CD14-positive monocyte (primary cell): ENCODE measurements around the gene ZC3H13. TPM values are rescaled to one million over a fixed set of nuclear protein-coding genes. Genes with fewer than 3 reads are reported as not detected.
A peak's percentile ranks its signal among the peaks of the same experiment; 100 is the strongest.

Source experiments
- DNase-seq, 3 donors: peaks; one replicate each; pipeline ENCODE4 v3.0.0-alpha.2; 2011 to 2022
- H2AFZ ChIP-seq: 2 replicates; pipeline ENCODE4 v1.6.0; 2012; ENCODE audit warnings: mild to moderate bottlenecking, low read depth, low read length, inconsistent platforms; ENCODE audit not compliant: insufficient read depth, poor library complexity, severe bottlenecking
- H3K27ac ChIP-seq, 2 donors: 1 replicate in 1 of 2; 2 replicates in 1 of 2; pipeline ENCODE4 v1.5.1; 2012 to 2013; ENCODE audit warnings: low read length in 2 of 2, control low read depth in 1 of 2, inconsistent platforms in 1 of 2, low read depth in 1 of 2, mild to moderate bottlenecking in 1 of 2
- H3K27me3 ChIP-seq, 2 donors: one replicate each; pipeline versions ENCODE4 v1.6.0 to v1.6.1; 2011 to 2013; ENCODE audit warnings: low read length in 2 of 2; ENCODE audit not compliant: control insufficient read depth in 2 of 2, insufficient read depth in 2 of 2
- H3K36me3 ChIP-seq, 2 donors: replicated peaks in 1 of 2; 1 replicate in 1 of 2; 2 replicates in 1 of 2; pipeline versions ENCODE4 v1.5.1 to v1.6.1; 2012 to 2013; ENCODE audit warnings: low read length in 2 of 2, control low read depth in 1 of 2, inconsistent platforms in 1 of 2, mild to moderate bottlenecking in 1 of 2; ENCODE audit not compliant: insufficient read depth in 2 of 2, control insufficient read depth in 1 of 2
- H3K4me1 ChIP-seq, 2 donors: 1 replicate in 1 of 2; 2 replicates in 1 of 2; pipeline versions ENCODE4 v1.5.1 to v1.6.1; 2012 to 2013; ENCODE audit warnings: low read length in 2 of 2, control low read depth in 1 of 2, inconsistent platforms in 1 of 2, mild to moderate bottlenecking in 1 of 2, moderate library complexity in 1 of 2; ENCODE audit not compliant: insufficient read depth in 2 of 2, control insufficient read depth in 1 of 2
- H3K4me2 ChIP-seq: replicated peaks from 2 replicates; pipeline ENCODE3; 2012; ENCODE audit warnings: low read length, moderate library complexity, mild to moderate bottlenecking; ENCODE audit not compliant: poor library complexity, severe bottlenecking; ENCODE audit errors: extremely low read depth
- H3K4me3 ChIP-seq, 3 experiments: fragments of 200-600 bp in 1 of 3; sonication (generic) in 1 of 3; replicated peaks in 1 of 3; 1 replicate in 2 of 3; 2 replicates in 1 of 3; pipeline ENCODE4 v1.5.1; 2011 to 2013; ENCODE audit warnings: low read length in 3 of 3, mild to moderate bottlenecking in 3 of 3, control low read depth in 2 of 3, low read depth in 2 of 3, inconsistent platforms in 1 of 3, moderate library complexity in 1 of 3
- H3K79me2 ChIP-seq: 2 replicates; pipeline ENCODE4 v1.6.0; 2012; ENCODE audit warnings: mild to moderate bottlenecking, control low read depth, inconsistent platforms, low read length, moderate library complexity; ENCODE audit not compliant: insufficient read depth
- H3K9ac ChIP-seq: 2 replicates; pipeline ENCODE4 v1.6.0; 2017; ENCODE audit warnings: low read length, mild to moderate bottlenecking; ENCODE audit not compliant: insufficient read depth, poor library complexity, severe bottlenecking
- H3K9me3 ChIP-seq, 2 donors: replicated peaks in 1 of 2; 1 replicate in 1 of 2; 2 replicates in 1 of 2; pipeline versions ENCODE4 v1.5.1 to v1.6.1; 2012 to 2013; ENCODE audit warnings: low read length in 2 of 2, control low read depth in 1 of 2; ENCODE audit not compliant: control insufficient read depth in 1 of 2, insufficient read depth in 1 of 2
- H4K20me1 ChIP-seq: 2 replicates; pipeline ENCODE4 v1.6.0; 2012; ENCODE audit warnings: mild to moderate bottlenecking, low read length, control low read depth, moderate library complexity; ENCODE audit not compliant: insufficient read depth
- H3K27ac Mint-ChIP-seq, 7 donors: one replicate each; pipeline ENCODE4 v1.8.0; 2020; ENCODE audit warnings: mild to moderate bottlenecking in 7 of 7, mixed read lengths in 7 of 7, moderate library complexity in 6 of 7, inconsistent platforms in 2 of 7
- H3K27me3 Mint-ChIP-seq, 3 donors: one replicate each; pipeline ENCODE4 v1.8.0; 2021 to 2022; ENCODE audit warnings: low read depth in 3 of 3, mild to moderate bottlenecking in 3 of 3, mixed read lengths in 3 of 3, moderate library complexity in 3 of 3, inconsistent platforms in 1 of 3
- H3K36me3 Mint-ChIP-seq, 2 donors: one replicate each; pipeline ENCODE4 v1.8.0; 2020; ENCODE audit warnings: mixed read lengths in 2 of 2, inconsistent platforms in 1 of 2, mild to moderate bottlenecking in 1 of 2
- H3K4me1 Mint-ChIP-seq: one replicate; pipeline ENCODE4 v1.8.0; 2020; ENCODE audit warnings: mild to moderate bottlenecking, mixed read lengths
- H3K4me3 Mint-ChIP-seq, 2 donors: one replicate each; pipeline ENCODE4 v1.8.0; 2020; ENCODE audit warnings: mild to moderate bottlenecking in 2 of 2, mixed read lengths in 2 of 2, moderate library complexity in 1 of 2
- H3K9me3 Mint-ChIP-seq, 7 donors: one replicate each; pipeline ENCODE4 v1.8.0; 2020 to 2022; ENCODE audit warnings: mixed read lengths in 7 of 7, mild to moderate bottlenecking in 6 of 7, moderate library complexity in 6 of 7, inconsistent platforms in 2 of 7
- WGBS: methylation state at CpG from one replicate; pipeline ENCODE4 v1.1.5; 2013; ENCODE audit warnings: missing lambda C conversion rate; ENCODE audit not compliant: insufficient coverage; 5-methylcytosine and 5-hydroxymethylcytosine counted together
- intact Hi-C, 2 donors: fragments of 100-400 bp; cut with micrococcal nuclease; formaldehyde crosslinking; loops; one replicate each; pipeline versions ENCODE4 v1.15.0 to v1.15.1; 2023
- polyA plus RNA-seq, 3 donors: library from polyadenylated mRNA; depleted of rRNA in 1 of 3; unstranded in 2 of 3; stranded (reverse) in 1 of 3; fragments of 300-500 nt in 2 of 3; fragments of >200 nt in 1 of 3; fragmentation: Illumina TruSeq in 2 of 3; gene quantifications; 1 replicate in 2 of 3; 2 replicates in 1 of 3; pipeline ENCODE4 v1.2.3, GENCODE V29; 2012 to 2021
- TF ChIP-seq, protein P1 (sequence below): fragments of 200-600 bp; IDR thresholded peaks from one replicate; pipeline ENCODE4 v1.8.0; 2022; ENCODE audit warnings: antibody characterized with exemption, mild to moderate bottlenecking

ZC3H13 gene
- polyA plus RNA-seq, 3 donors, result 5.3 to 22.2 (median 9.7) TPM

DNA sequence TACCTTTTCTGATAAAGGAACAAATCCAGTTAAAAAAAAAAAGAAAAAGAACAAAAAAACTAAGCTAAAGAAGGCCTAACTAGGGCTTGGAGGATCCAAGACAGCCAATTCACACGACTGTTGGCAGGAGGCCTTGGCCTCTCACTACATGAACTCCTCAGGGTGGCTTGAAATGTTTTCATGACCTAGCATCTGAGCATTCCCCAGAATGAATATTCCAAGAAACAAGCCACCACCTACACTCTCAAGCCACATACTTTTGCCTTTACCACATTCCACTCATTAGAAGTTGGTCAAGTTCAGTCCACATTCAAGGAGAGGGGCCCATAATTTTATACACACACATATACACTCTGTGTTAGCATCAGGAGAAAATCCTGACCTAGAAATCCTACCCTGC, 103.4 kb downstream of the ZC3H13 start:
- no peak for DNase-seq
- Histone ChIP-seq H3K4me1 (peaks cover 22 to 24% of the 10 kb centered on the region in 2 donors), H4K20me1 (no peaks in the 10 kb centered on the region), H3K27ac (no peak overlapping the region), H3K36me3 (no peaks in the 10 kb centered on the region), H3K4me3 (no peak overlapping the region), H3K79me2 (no peaks in the 10 kb centered on the region), H3K9ac (no peak overlapping the region), H3K4me2 (no peak overlapping the region), H2AFZ (no peak overlapping the region), H3K27me3 (no peaks in the 10 kb centered on the region), H3K9me3 (no peaks in the 10 kb centered on the region)
- Mint-ChIP-seq H3K27me3 (peaks cover 0 to 2% (median 0%) of the 10 kb centered on the region in 3 donors), H3K4me3 (no peak overlapping the region), H3K4me1 (peaks cover 29% of the 10 kb centered on the region), H3K36me3 (peaks cover under 1 to 6% of the 10 kb centered on the region in 2 donors), H3K9me3 (peaks cover 0 to 6% (median 2%) of the 10 kb centered on the region in 7 donors), H3K27ac (peak overlapping the region in 4 of 7 donors; percentile 66 to 100 (median 90))
- TF ChIP-seq, protein P1, sequence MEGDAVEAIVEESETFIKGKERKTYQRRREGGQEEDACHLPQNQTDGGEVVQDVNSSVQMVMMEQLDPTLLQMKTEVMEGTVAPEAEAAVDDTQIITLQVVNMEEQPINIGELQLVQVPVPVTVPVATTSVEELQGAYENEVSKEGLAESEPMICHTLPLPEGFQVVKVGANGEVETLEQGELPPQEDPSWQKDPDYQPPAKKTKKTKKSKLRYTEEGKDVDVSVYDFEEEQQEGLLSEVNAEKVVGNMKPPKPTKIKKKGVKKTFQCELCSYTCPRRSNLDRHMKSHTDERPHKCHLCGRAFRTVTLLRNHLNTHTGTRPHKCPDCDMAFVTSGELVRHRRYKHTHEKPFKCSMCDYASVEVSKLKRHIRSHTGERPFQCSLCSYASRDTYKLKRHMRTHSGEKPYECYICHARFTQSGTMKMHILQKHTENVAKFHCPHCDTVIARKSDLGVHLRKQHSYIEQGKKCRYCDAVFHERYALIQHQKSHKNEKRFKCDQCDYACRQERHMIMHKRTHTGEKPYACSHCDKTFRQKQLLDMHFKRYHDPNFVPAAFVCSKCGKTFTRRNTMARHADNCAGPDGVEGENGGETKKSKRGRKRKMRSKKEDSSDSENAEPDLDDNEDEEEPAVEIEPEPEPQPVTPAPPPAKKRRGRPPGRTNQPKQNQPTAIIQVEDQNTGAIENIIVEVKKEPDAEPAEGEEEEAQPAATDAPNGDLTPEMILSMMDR, result no peak
- intact Hi-C loops, result no loop called here
- WGBS, result 100% methylated on average over 1 of the region's 1 CpG

DNA sequence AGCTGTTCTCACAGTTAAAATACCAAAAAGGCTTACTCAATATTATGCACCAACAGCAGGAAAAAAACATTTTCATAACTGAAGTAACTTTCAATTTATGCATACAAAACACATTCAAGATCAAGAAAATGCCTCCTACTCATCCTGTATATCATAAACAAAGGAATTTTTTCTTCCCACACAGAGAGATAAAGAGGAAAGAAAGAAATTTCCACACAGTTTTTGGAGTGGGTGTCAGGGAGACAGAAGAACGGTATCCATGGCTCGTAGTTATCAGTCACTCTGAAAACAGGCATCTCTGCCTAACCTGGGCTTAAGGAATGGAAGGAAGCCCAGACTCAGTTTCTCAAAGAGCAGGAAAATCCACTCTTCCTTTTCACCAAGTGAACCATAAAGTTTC, 108.6 kb downstream of the ZC3H13 start:
- Histone ChIP-seq H3K27ac (no peak overlapping the region), H3K4me3 (no peak overlapping the region), H3K27me3 (no peaks in the 10 kb centered on the region), H3K9ac (no peak overlapping the region), H4K20me1 (no peaks in the 10 kb centered on the region), H3K36me3 (no peaks in the 10 kb centered on the region), H3K79me2 (no peaks in the 10 kb centered on the region), H2AFZ (no peak overlapping the region), H3K4me1 (peaks cover 8 to 9% of the 10 kb centered on the region in 2 donors), H3K9me3 (no peaks in the 10 kb centered on the region), H3K4me2 (no peak overlapping the region)
- H3K36me3 Mint-ChIP-seq, result no peaks in the 10 kb centered on the region
- DNase-seq, result no peak
- no CpG with 5 or more reads among the region's 2 CpGs for WGBS
- no peaks in the 10 kb centered on the region for H3K9me3 Mint-ChIP-seq
- TF ChIP-seq, protein P1, result no peak
- H3K4me3 Mint-ChIP-seq, result no peak overlapping the region
- intact Hi-C loops, result no loop called here
- H3K4me1 Mint-ChIP-seq, result peaks cover 27% of the 10 kb centered on the region
- peaks cover 0 to 5% (median 2%) of the 10 kb centered on the region in 3 donors for H3K27me3 Mint-ChIP-seq
- no peak overlapping the region for H3K27ac Mint-ChIP-seq
